Esophagus squamous epithelium (tissue), 4 donors: Measurements from ENCODE around the gene LRRC4C.

Source experiments
- POLR2A ChIP-seq, 4 donors: fragments of 450-650 bp; IDR thresholded peaks; one replicate each; pipeline ENCODE4 v1.6.1; 2017; ENCODE audit warnings: antibody characterized with exemption in 4 of 4, mild to moderate bottlenecking in 4 of 4, moderate library complexity in 3 of 4
- TF ChIP-seq, protein P1 (sequence below), 6 experiments: fragments of 450-650 bp in 4 of 6; fragments of 200-600 bp in 2 of 6; sonication (generic) in 2 of 6; IDR thresholded peaks; one replicate each; pipeline ENCODE4 v1.5.1; 2016 to 2019; ENCODE audit warnings: antibody characterized with exemption in 6 of 6, mild to moderate bottlenecking in 4 of 6, moderate library complexity in 4 of 6

DNA sequence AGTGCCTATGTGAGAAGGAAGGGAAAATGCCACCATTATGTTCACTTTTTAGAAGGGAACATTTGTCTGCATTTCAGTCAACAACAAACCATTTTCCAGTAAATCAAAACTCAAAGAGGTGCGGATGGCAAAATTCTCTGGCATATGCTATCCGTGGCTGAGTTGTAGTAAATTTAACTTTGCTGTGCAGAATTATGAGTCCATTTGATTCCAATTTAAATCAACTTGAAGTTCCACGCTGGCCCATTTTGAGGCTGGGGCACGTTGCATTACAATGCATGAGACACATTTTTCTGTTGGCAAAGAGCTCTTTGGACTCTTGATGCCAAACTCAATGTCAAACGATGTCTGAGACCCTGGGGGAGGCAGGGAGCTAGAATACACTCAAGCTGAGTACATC is 211.8 kb downstream of the LRRC4C start:
- no peak for TF ChIP-seq POLR2A (IDR thresholded peaks at IDR 0.05)
- TF ChIP-seq, protein P1, sequence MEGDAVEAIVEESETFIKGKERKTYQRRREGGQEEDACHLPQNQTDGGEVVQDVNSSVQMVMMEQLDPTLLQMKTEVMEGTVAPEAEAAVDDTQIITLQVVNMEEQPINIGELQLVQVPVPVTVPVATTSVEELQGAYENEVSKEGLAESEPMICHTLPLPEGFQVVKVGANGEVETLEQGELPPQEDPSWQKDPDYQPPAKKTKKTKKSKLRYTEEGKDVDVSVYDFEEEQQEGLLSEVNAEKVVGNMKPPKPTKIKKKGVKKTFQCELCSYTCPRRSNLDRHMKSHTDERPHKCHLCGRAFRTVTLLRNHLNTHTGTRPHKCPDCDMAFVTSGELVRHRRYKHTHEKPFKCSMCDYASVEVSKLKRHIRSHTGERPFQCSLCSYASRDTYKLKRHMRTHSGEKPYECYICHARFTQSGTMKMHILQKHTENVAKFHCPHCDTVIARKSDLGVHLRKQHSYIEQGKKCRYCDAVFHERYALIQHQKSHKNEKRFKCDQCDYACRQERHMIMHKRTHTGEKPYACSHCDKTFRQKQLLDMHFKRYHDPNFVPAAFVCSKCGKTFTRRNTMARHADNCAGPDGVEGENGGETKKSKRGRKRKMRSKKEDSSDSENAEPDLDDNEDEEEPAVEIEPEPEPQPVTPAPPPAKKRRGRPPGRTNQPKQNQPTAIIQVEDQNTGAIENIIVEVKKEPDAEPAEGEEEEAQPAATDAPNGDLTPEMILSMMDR (IDR thresholded peaks at IDR 0.05), result no peak
